ENCODE data around the gene PKP4.

DNA sequence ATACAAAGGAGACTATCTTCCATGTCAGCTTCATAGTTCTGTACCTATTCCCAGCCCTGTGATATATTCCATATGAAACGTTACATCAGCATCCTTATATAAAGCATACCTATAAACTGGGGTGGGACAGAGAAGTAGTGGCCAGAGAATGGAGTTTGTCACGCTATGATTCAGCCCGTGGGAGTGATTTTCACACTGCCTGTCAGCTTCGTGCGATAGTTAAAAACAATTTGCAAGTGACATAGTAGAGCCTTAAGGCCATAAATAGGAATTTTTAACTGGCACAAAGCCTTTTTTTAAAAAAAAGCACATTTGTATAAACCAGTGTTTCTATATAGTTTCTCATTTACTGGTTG, 30.2 kb downstream of the PKP4 start:
- TF ChIP-seq E2F6 (IDR thresholded peaks at IDR 0.05; ENCODE audit: borderline replicate concordance in 1 of 2, extremely low read depth in 1 of 2, insufficient read depth in 1 of 2, insufficient read length in 1 of 2, low read depth in 1 of 2, low read length in 1 of 2, poor library complexity in 1 of 2, severe bottlenecking in 1 of 2) (no peak), ZNF785 (CRISPR knock-in tag; IDR thresholded peaks at IDR 0.05) (no peak), ZNF274 (IDR thresholded peaks at IDR 0.05; ENCODE audit: borderline replicate concordance, low read depth, low read length) (no peak), FOXJ3 (CRISPR knock-in tag; IDR thresholded peaks at IDR 0.05) (no peak), MAX (CRISPR knock-in tag; IDR thresholded peaks at IDR 0.05) (no peak)
- TF ChIP-seq, protein P1, sequence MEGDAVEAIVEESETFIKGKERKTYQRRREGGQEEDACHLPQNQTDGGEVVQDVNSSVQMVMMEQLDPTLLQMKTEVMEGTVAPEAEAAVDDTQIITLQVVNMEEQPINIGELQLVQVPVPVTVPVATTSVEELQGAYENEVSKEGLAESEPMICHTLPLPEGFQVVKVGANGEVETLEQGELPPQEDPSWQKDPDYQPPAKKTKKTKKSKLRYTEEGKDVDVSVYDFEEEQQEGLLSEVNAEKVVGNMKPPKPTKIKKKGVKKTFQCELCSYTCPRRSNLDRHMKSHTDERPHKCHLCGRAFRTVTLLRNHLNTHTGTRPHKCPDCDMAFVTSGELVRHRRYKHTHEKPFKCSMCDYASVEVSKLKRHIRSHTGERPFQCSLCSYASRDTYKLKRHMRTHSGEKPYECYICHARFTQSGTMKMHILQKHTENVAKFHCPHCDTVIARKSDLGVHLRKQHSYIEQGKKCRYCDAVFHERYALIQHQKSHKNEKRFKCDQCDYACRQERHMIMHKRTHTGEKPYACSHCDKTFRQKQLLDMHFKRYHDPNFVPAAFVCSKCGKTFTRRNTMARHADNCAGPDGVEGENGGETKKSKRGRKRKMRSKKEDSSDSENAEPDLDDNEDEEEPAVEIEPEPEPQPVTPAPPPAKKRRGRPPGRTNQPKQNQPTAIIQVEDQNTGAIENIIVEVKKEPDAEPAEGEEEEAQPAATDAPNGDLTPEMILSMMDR (IDR thresholded peaks at IDR 0.05 in 2 of 3, conservative IDR thresholded peaks at IDR 0.05 in 1 of 3; ENCODE audit: insufficient read depth in 2 of 3, low read depth in 1 of 3, low read length in 3 of 3): no peak
